GM12878 (cell line): ENCODE measurements around the gene FTL. TPM values are rescaled to one million over a fixed set of nuclear protein-coding genes. Genes with fewer than 3 reads are reported as not detected.

Experiments
- ATAC-seq: fragments of 200-7000 bp; cut with Tn5 transposase; 3 replicates; pipeline ENCODE4 v1.9.1; 2020; ENCODE audit warnings: mild to moderate bottlenecking, moderate library complexity
- BruUV-seq: library from RNA; stranded (reverse); fragments of 400-500 nt; replicated peaks from 2 replicates; lab custom pipeline; 2021; lab: Mats Ljungman, UMichigan
- CTCF ChIA-PET: fragments of 300-600 bp; sonication (Branson Sonifier 250); formaldehyde crosslinking; extraction: SDS; loops from one replicate; lab custom pipeline; 2021; ENCODE audit warnings: inconsistent platforms; lab: Yijun Ruan, JAX
- POLR2A ChIA-PET: fragments of 350-600 bp; formaldehyde crosslinking; extraction: SDS; loops from one replicate; lab custom pipeline; 2021; ENCODE audit warnings: inconsistent platforms; lab: Charles Lee
- RAD21 ChIA-PET: fragments of 300-600 bp; sonication (Branson Sonifier 250); formaldehyde crosslinking; loops from one replicate; lab custom pipeline; 2023; ENCODE audit warnings: antibody characterized with exemption; ENCODE audit not compliant: unreplicated experiment; lab: Charles Lee
- SMC1A ChIA-PET: fragments of 300-600 bp; sonication (Branson Sonifier 250); formaldehyde crosslinking; loops from one replicate; lab custom pipeline; 2023; ENCODE audit not compliant: unreplicated experiment, uncharacterized antibody; lab: Charles Lee
- DNase-seq: peaks from one replicate; pipeline ENCODE4 v3.0.0-alpha.2; 2011; ENCODE audit warnings: low read depth, low spot score
- FAIRE-seq: peaks from 3 replicates; lab custom pipeline; 2011; peaks lifted over from hg19 to GRCh38; lab: Jason Lieb, UNC
- H2AFZ ChIP-seq: 2 replicates; pipeline ENCODE4 v1.6.0; 2011; ENCODE audit warnings: low read depth, low read length, control low read depth; ENCODE audit not compliant: control insufficient read depth
- H3K27ac ChIP-seq: 2 replicates; pipeline ENCODE4 v1.5.1; 2011; ENCODE audit warnings: control low read depth; ENCODE audit not compliant: control insufficient read depth, insufficient read depth
- H3K27me3 ChIP-seq, 2 experiments: replicated peaks in 1 of 2; 2 replicates each; pipeline versions ENCODE4 v1.6.0 to v1.6.1; 2011; ENCODE audit warnings: low read length in 1 of 2; ENCODE audit not compliant: control insufficient read depth in 2 of 2, insufficient read depth in 2 of 2
- H3K36me3 ChIP-seq, 2 experiments: 2 replicates each; pipeline ENCODE4 v1.5.1; 2011; ENCODE audit warnings: low read length in 1 of 2; ENCODE audit not compliant: control insufficient read depth in 2 of 2, insufficient read depth in 2 of 2
- H3K4me1 ChIP-seq: 2 replicates; pipeline ENCODE4 v1.6.1; 2011; ENCODE audit warnings: mild to moderate bottlenecking, low read length, moderate library complexity, mixed read lengths; ENCODE audit not compliant: control insufficient read depth, insufficient read depth
- H3K4me2 ChIP-seq: 2 replicates; pipeline ENCODE4 v1.6.0; 2011; ENCODE audit warnings: control low read depth; ENCODE audit not compliant: control insufficient read depth, insufficient read depth
- H3K4me3 ChIP-seq: fragments of 200-600 bp; sonication (generic); 2 replicates; pipeline ENCODE4 v1.5.1; 2016
- H3K79me2 ChIP-seq: 2 replicates; pipeline ENCODE4 v1.6.0; 2011; ENCODE audit warnings: low read length; ENCODE audit not compliant: control insufficient read depth, insufficient read depth
- H3K9ac ChIP-seq: 2 replicates; pipeline ENCODE4 v1.8.0; 2011; ENCODE audit warnings: low read length, control low read depth, mixed read lengths; ENCODE audit not compliant: control insufficient read depth, insufficient read depth
- H3K9me3 ChIP-seq: replicated peaks from 3 replicates; pipeline ENCODE4 v1.5.1; 2011; ENCODE audit warnings: mild to moderate bottlenecking, low read length; ENCODE audit not compliant: control insufficient read depth, insufficient read depth
- H4K20me1 ChIP-seq: 2 replicates; pipeline ENCODE4 v1.6.0; 2011; ENCODE audit not compliant: control insufficient read depth, insufficient read depth
- BCL3 ChIP-seq: IDR thresholded peaks from 2 replicates; pipeline ENCODE4 v1.6.1; 2011; ENCODE audit warnings: borderline replicate concordance, low read depth, mild to moderate bottlenecking, moderate library complexity, low read length; ENCODE audit not compliant: insufficient read depth, poor library complexity, severe bottlenecking
- BMI1 ChIP-seq: fragments of 450-650 bp; IDR thresholded peaks from 2 replicates; pipeline ENCODE4 v1.6.1; 2016; ENCODE audit warnings: mild to moderate bottlenecking, moderate library complexity, borderline replicate concordance
- CEBPB ChIP-seq, 2 experiments: fragments of 150-350 bp in 1 of 2; IDR thresholded peaks; 2 replicates each; pipeline ENCODE4 v1.6.1; 2012 to 2014; ENCODE audit warnings: low read depth in 2 of 2, low read length in 2 of 2, borderline replicate concordance in 1 of 2, inconsistent platforms in 1 of 2
- HSF1 ChIP-seq: fragments of 150-350 bp; IDR thresholded peaks from 2 replicates; pipeline ENCODE4 v1.6.1; 2014; ENCODE audit warnings: mild to moderate bottlenecking, low read depth, low read length
- SIX5 ChIP-seq: IDR thresholded peaks from 2 replicates; pipeline ENCODE4 v1.6.1; 2011; ENCODE audit warnings: mild to moderate bottlenecking, low read depth, low read length, moderate library complexity; ENCODE audit not compliant: severe bottlenecking
- YY1 ChIP-seq: IDR thresholded peaks from 2 replicates; pipeline ENCODE4 v1.6.1; 2011; ENCODE audit warnings: low read depth, mild to moderate bottlenecking, low read length
- ZBTB40 ChIP-seq: fragments of 450-650 bp; IDR thresholded peaks from 2 replicates; pipeline ENCODE4 v1.6.1; 2016; ENCODE audit warnings: mild to moderate bottlenecking, moderate library complexity, borderline replicate concordance
- ZNF687 ChIP-seq: fragments of 450-650 bp; IDR thresholded peaks from 2 replicates; pipeline ENCODE4 v1.6.1; 2017; ENCODE audit warnings: mild to moderate bottlenecking, moderate library complexity
- WGBS: methylation state at CpG from one replicate; pipeline ENCODE4 v1.1.6; 2016; ENCODE audit warnings: low lambda C conversion rate; ENCODE audit not compliant: insufficient replicate concordance, insufficient coverage; ENCODE audit errors: missing lambda C conversion rate; 5-methylcytosine and 5-hydroxymethylcytosine counted together
- in situ Hi-C: fragments of 300-500 bp; cut with MboI; formaldehyde crosslinking; loops from 9 replicates; pipeline ENCODE4 v1.14.3; 2018; ENCODE audit warnings: mixed read lengths
- intact Hi-C: fragments of 100-400 bp; cut with micrococcal nuclease; formaldehyde crosslinking; loops from one replicate; pipeline ENCODE4 v1.14.2; 2022; ENCODE audit not compliant: unreplicated experiment
- polyA plus RNA-seq, 11 experiments: library from polyadenylated mRNA; depleted of rRNA in 4 of 11; unstranded in 6 of 11; stranded (reverse) in 5 of 11; fragments of >200 nt; fragmentation: Nextera tagmentation in 4 of 11; fragmentation: Illumina TruSeq in 1 of 11; extraction: Ambion mirVana in 4 of 11; extraction: Trizol in 1 of 11; gene quantifications; 1 replicate in 1 of 11; 2 replicates in 10 of 11; pipeline versions ENCODE4 v1.2.1 to v1.2.3, GENCODE V29; 2011 to 2016; ENCODE audit warnings: inconsistent platforms in 2 of 11, missing spikeins in 2 of 11, low read depth in 1 of 11
- total RNA-seq, 4 experiments: library from RNA; depleted of rRNA in 3 of 4; stranded (reverse); fragments of >200 nt in 3 of 4; fragmentation: Illumina TruSeq in 1 of 4; extraction: Trizol in 1 of 4; gene quantifications; 2 replicates each; pipeline versions ENCODE4 v1.2.1 to v1.2.3, GENCODE V29; 2013 to 2021

The FTL gene
- total and polyA plus RNA-seq, 10 of the 15 experiments (the other 5 are each of a cell fraction or from before 2014, with no cell fraction given), result 364 to 8,913 (median 1,595) TPM

- H3K27me3 ChIP-seq, result no peaks in the 10 kb centered on the region
- SMC1A ChIA-PET, result interaction anchor here (0.8 to 2.2 kb wide), 8 partner anchors 10 to 169 kb away, joined by 3 to 24 read pairs (median 4); partner anchors contain the start of genes GYS1, PPP1R15A and RUVBL2
- H3K4me3 ChIP-seq, result peak overlapping the region; percentile 73
- POLR2A ChIA-PET, result interaction anchor here (0.5 to 4.2 kb wide), 25 partner anchors 9 to 1221 kb away, joined by 3 to 64 read pairs (median 5); partner anchors contain the start of genes BAX, BCAT2, DHDH and GYS1
- intact Hi-C loops, result loop anchor here (1.0 to 10.0 kb wide), 2 partner anchors 89 to 330 kb away; partner anchors contain the start of gene DBP
- no peaks in the 10 kb centered on the region for H4K20me1 ChIP-seq
- peaks cover 33% of the 10 kb centered on the region for H3K79me2 ChIP-seq
- no peak for ATAC-seq
- no peak for DNase-seq
- no peaks in the 10 kb centered on the region for H3K9me3 ChIP-seq
- CTCF ChIA-PET, result interaction anchor here (0.7 to 2.2 kb wide), 8 partner anchors 29 to 488 kb away, joined by 3 to 10 read pairs (median 5); partner anchors contain the start of genes GYS1, HSD17B14, PIH1D1 and PPP1R15A
- H3K4me1 ChIP-seq, result peaks cover 41% of the 10 kb centered on the region
- WGBS, result 4% methylated on average over 19 of the region's 19 CpGs
- RAD21 ChIA-PET, result interaction anchor here (0.7 to 1.6 kb wide), 10 partner anchors 10 to 176 kb away, joined by 3 to 12 read pairs (median 6); partner anchors contain the start of genes BAX, GYS1 and RUVBL2
- H3K36me3 ChIP-seq, result peaks cover 3 to 19% of the 10 kb centered on the region in 2 experiments
- H3K4me2 ChIP-seq, result peak overlapping the region; percentile 98
- H3K9ac ChIP-seq, result peak overlapping the region; percentile 73
- TSS peak; percentile 68 for BruUV-seq
- in situ Hi-C loops, result no loop called here
- peak overlapping the region; percentile 20; the same call in 1 of the 2 replicates for H2AFZ ChIP-seq
- peak; percentile 72 for FAIRE-seq
- peak overlapping the region; percentile 84 for H3K27ac ChIP-seq
- no peak for TF ChIP-seq BCL3
- no peak for TF ChIP-seq BMI1
- no peak for TF ChIP-seq ZNF687
- no peak for TF ChIP-seq SIX5
- TF ChIP-seq ZBTB40, result no peak
- no peak; the same call in 1 of the 2 replicates for TF ChIP-seq YY1
- peak; percentile 65; the same call in 1 of the 2 replicates for TF ChIP-seq HSF1
- TF ChIP-seq CEBPB (IDR thresholded peaks at IDR 0.05; ENCODE audit: borderline replicate concordance in 1 of 2, low read depth in 2 of 2, low read length in 2 of 2), result no peak
These were observed 687 bp upstream of the FTL start for GRCh38 chr19:48964205-48965039.
